ENCODE results near the gene SLC22A5.
"Not testable (repeated sequence)": the region's sequence is repeated elsewhere in the genome, so short reads cannot be mapped to it uniquely, and the experiment has no call there.

Gene SLC22A5

GRCh38 chr5:132396589-132397031, 27.1 kb downstream of the SLC22A5 start:
- DNase-seq (ENCODE audit: low spot score in 2 of 2) (no peak), ATAC-seq (replicated peaks; ENCODE audit: extremely low read depth, poor library complexity, severe bottlenecking) (no peak)

GRCh38 chr5:132397224-132397623, 27.7 kb downstream of the SLC22A5 start:
- ATAC-seq (replicated peaks; ENCODE audit: extremely low read depth, poor library complexity, severe bottlenecking), result no peak
- Mint-ChIP-seq H3K36me3 (ENCODE audit: insufficient read depth) (peaks cover 6% of the 10 kb centered on the region), H3K4me1 (peaks cover 83% of the 10 kb centered on the region)

More at GRCh38 chr5:132396589-132397031, 27.1 kb downstream of the SLC22A5 start:
- peaks cover 9% of the 10 kb centered on the region for H3K36me3 Mint-ChIP-seq (ENCODE audit: insufficient read depth)
- no peaks in the 10 kb centered on the region for H3K9me3 Mint-ChIP-seq
- H3K27me3 Mint-ChIP-seq, result no peaks in the 10 kb centered on the region
- peaks cover 80% of the 10 kb centered on the region for H3K4me1 Mint-ChIP-seq
- H3K27ac Mint-ChIP-seq (ENCODE audit: low read depth), result no peak overlapping the region
- H3K4me3 Mint-ChIP-seq, result no peak overlapping the region

GRCh38 chr5:132397936-132398675, 28.6 kb downstream of the SLC22A5 start:
- H3K4me1 Mint-ChIP-seq, result peaks cover 82% of the 10 kb centered on the region
- H3K27me3 Mint-ChIP-seq; ATAC-seq (replicated peaks; ENCODE audit: extremely low read depth, poor library complexity, severe bottlenecking); H3K27ac Mint-ChIP-seq (ENCODE audit: low read depth); H3K9me3 Mint-ChIP-seq; H3K4me3 Mint-ChIP-seq; DNase-seq (ENCODE audit: low spot score in 2 of 2); H3K36me3 Mint-ChIP-seq (ENCODE audit: insufficient read depth): not testable (repeated sequence)

More at GRCh38 chr5:132397224-132397623, 27.7 kb downstream of the SLC22A5 start:
- no peak for DNase-seq (ENCODE audit: low spot score in 2 of 2)
- no peaks in the 10 kb centered on the region for H3K27me3 Mint-ChIP-seq
- H3K4me3 Mint-ChIP-seq, result no peak overlapping the region
- no peaks in the 10 kb centered on the region for H3K9me3 Mint-ChIP-seq
- no peak overlapping the region for H3K27ac Mint-ChIP-seq (ENCODE audit: low read depth)

GRCh38 chr5:132404041-132404440, 34.5 kb downstream of the SLC22A5 start:
- ATAC-seq (replicated peaks; ENCODE audit: extremely low read depth, poor library complexity, severe bottlenecking); DNase-seq (ENCODE audit: low spot score in 2 of 2); H3K36me3 Mint-ChIP-seq (ENCODE audit: insufficient read depth); H3K27me3 Mint-ChIP-seq; H3K9me3 Mint-ChIP-seq; H3K4me3 Mint-ChIP-seq: not testable (repeated sequence)
- H3K27ac Mint-ChIP-seq (ENCODE audit: low read depth), result peak overlapping the region; percentile 30
- peaks cover 81% of the 10 kb centered on the region for H3K4me1 Mint-ChIP-seq

GRCh38 chr5:132405646-132406045, 36.1 kb downstream of the SLC22A5 start:
- Mint-ChIP-seq H3K4me3 (peak overlapping the region; percentile 21), H3K4me1 (peaks cover 72% of the 10 kb centered on the region)

GRCh38 chr5:132406144-132406783, 36.8 kb downstream of the SLC22A5 start:
- ATAC-seq (replicated peaks; ENCODE audit: extremely low read depth, poor library complexity, severe bottlenecking) (no peak), DNase-seq (ENCODE audit: low spot score in 2 of 2) (no peak)
- Mint-ChIP-seq H3K27me3 (no peaks in the 10 kb centered on the region), H3K27ac (ENCODE audit: low read depth) (peak overlapping the region; percentile 88), H3K9me3 (no peaks in the 10 kb centered on the region), H3K4me3 (peak overlapping the region; percentile 21), H3K36me3 (ENCODE audit: insufficient read depth) (peaks cover 16% of the 10 kb centered on the region), H3K4me1 (peaks cover 67% of the 10 kb centered on the region)

More at GRCh38 chr5:132405646-132406045, 36.1 kb downstream of the SLC22A5 start:
- H3K36me3 Mint-ChIP-seq (ENCODE audit: insufficient read depth), result peaks cover 10% of the 10 kb centered on the region
- no peaks in the 10 kb centered on the region for H3K9me3 Mint-ChIP-seq
- DNase-seq (ENCODE audit: low spot score in 2 of 2) (no peak), ATAC-seq (replicated peaks; ENCODE audit: extremely low read depth, poor library complexity, severe bottlenecking) (no peak)
- peak overlapping the region; percentile 88 for H3K27ac Mint-ChIP-seq (ENCODE audit: low read depth)
- no peaks in the 10 kb centered on the region for H3K27me3 Mint-ChIP-seq

- H3K4me1 Mint-ChIP-seq, result peaks cover 71% of the 10 kb centered on the region
Observed at GRCh38 chr5:132407970-132408369, 38.5 kb downstream of the SLC22A5 start.

GRCh38 chr5:132408456-132408855, 38.9 kb downstream of the SLC22A5 start:
- Mint-ChIP-seq H3K4me3 (no peak overlapping the region), H3K36me3 (ENCODE audit: insufficient read depth) (peaks cover 25% of the 10 kb centered on the region), H3K27me3 (no peaks in the 10 kb centered on the region), H3K9me3 (no peaks in the 10 kb centered on the region), H3K27ac (ENCODE audit: low read depth) (peak overlapping the region; percentile 98), H3K4me1 (peaks cover 74% of the 10 kb centered on the region)
- ATAC-seq (replicated peaks; ENCODE audit: extremely low read depth, poor library complexity, severe bottlenecking) (no peak), DNase-seq (ENCODE audit: low spot score in 2 of 2) (no peak)

More at GRCh38 chr5:132407970-132408369, 38.5 kb downstream of the SLC22A5 start:
- H3K4me3 Mint-ChIP-seq, result no peak overlapping the region
- ATAC-seq (replicated peaks; ENCODE audit: extremely low read depth, poor library complexity, severe bottlenecking), result no peak
- H3K27ac Mint-ChIP-seq (ENCODE audit: low read depth), result peak overlapping the region; percentile 98
- H3K9me3 Mint-ChIP-seq, result no peaks in the 10 kb centered on the region
- peaks cover 25% of the 10 kb centered on the region for H3K36me3 Mint-ChIP-seq (ENCODE audit: insufficient read depth)
- DNase-seq (ENCODE audit: low spot score in 2 of 2), result no peak
- H3K27me3 Mint-ChIP-seq, result no peaks in the 10 kb centered on the region

- H3K27me3 Mint-ChIP-seq, result no peaks in the 10 kb centered on the region
- ATAC-seq (replicated peaks; ENCODE audit: extremely low read depth, poor library complexity, severe bottlenecking), result no peak
- no peaks in the 10 kb centered on the region for H3K9me3 Mint-ChIP-seq
- H3K4me3 Mint-ChIP-seq, result peak overlapping the region; percentile 95
- peak overlapping the region; percentile 98 for H3K27ac Mint-ChIP-seq (ENCODE audit: low read depth)
- H3K4me1 Mint-ChIP-seq, result peaks cover 74% of the 10 kb centered on the region
- H3K36me3 Mint-ChIP-seq (ENCODE audit: insufficient read depth), result peaks cover 25% of the 10 kb centered on the region
- no peak for DNase-seq (ENCODE audit: low spot score in 2 of 2)
Observed at GRCh38 chr5:132408965-132409364, 39.5 kb downstream of the SLC22A5 start.

- H3K9me3 Mint-ChIP-seq, result no peaks in the 10 kb centered on the region
- H3K4me1 Mint-ChIP-seq, result peaks cover 74% of the 10 kb centered on the region
- peaks cover 34% of the 10 kb centered on the region for H3K36me3 Mint-ChIP-seq (ENCODE audit: insufficient read depth)
- H3K27me3 Mint-ChIP-seq, result no peaks in the 10 kb centered on the region
- peak overlapping the region; percentile 98 for H3K27ac Mint-ChIP-seq (ENCODE audit: low read depth)
- DNase-seq (ENCODE audit: low spot score in 2 of 2) (peak; percentile 75 to 80), ATAC-seq (replicated peaks; ENCODE audit: extremely low read depth, poor library complexity, severe bottlenecking) (peak; percentile 67)
- peak overlapping the region; percentile 95 for H3K4me3 Mint-ChIP-seq
Observed at GRCh38 chr5:132410451-132411303, 41.2 kb downstream of the SLC22A5 start.

GRCh38 chr5:132411304-132412013, 41.9 kb downstream of the SLC22A5 start:
- no peaks in the 10 kb centered on the region for H3K27me3 Mint-ChIP-seq
- H3K36me3 Mint-ChIP-seq (ENCODE audit: insufficient read depth), result peaks cover 36% of the 10 kb centered on the region
- no peaks in the 10 kb centered on the region for H3K9me3 Mint-ChIP-seq
- H3K27ac Mint-ChIP-seq (ENCODE audit: low read depth), result peak overlapping the region; percentile 98
- peak overlapping the region; percentile 95 for H3K4me3 Mint-ChIP-seq
- ATAC-seq (replicated peaks; ENCODE audit: extremely low read depth, poor library complexity, severe bottlenecking) (peak; percentile 34), DNase-seq (ENCODE audit: low spot score in 2 of 2) (no peak)
- H3K4me1 Mint-ChIP-seq, result peaks cover 75% of the 10 kb centered on the region

GRCh38 chr5:132413567-132413966, 44.1 kb downstream of the SLC22A5 start:
- Mint-ChIP-seq H3K27me3 (no peaks in the 10 kb centered on the region), H3K27ac (ENCODE audit: low read depth) (peak overlapping the region; percentile 98), H3K9me3 (no peaks in the 10 kb centered on the region), H3K4me1 (peaks cover 76% of the 10 kb centered on the region), H3K36me3 (ENCODE audit: insufficient read depth) (peaks cover 39% of the 10 kb centered on the region), H3K4me3 (peak overlapping the region; percentile 95)
- DNase-seq (ENCODE audit: low spot score in 2 of 2), result no peak
- no peak for ATAC-seq (replicated peaks; ENCODE audit: extremely low read depth, poor library complexity, severe bottlenecking)

Measured in central memory CD8-positive, alpha-beta T cell (primary cell).